Fibroblast of lung (primary cell): Measurements from ENCODE around the gene KCNK17. TPM values are rescaled to one million over a fixed set of nuclear protein-coding genes. Genes with fewer than 3 reads are reported as not detected.

Experiments
- DNase-seq, 2 donors: peaks; one replicate each; pipeline versions ENCODE4 v3.0.0 to v3.0.0-alpha.2; 2010; ENCODE audit warnings: low read depth in 2 of 2
- H2AFZ ChIP-seq: 2 replicates; pipeline ENCODE4 v1.5.1; 2012; ENCODE audit warnings: low read length, control low read depth, inconsistent platforms
- H3K27ac ChIP-seq: 2 replicates; pipeline ENCODE4 v1.5.1; 2011; ENCODE audit warnings: low read length, control low read depth; ENCODE audit not compliant: insufficient read depth
- H3K27me3 ChIP-seq: 2 replicates; pipeline ENCODE4 v1.5.1; 2011; ENCODE audit warnings: mild to moderate bottlenecking, low read length; ENCODE audit not compliant: control insufficient read depth, insufficient read depth
- H3K36me3 ChIP-seq: 2 replicates; pipeline ENCODE4 v1.5.1; 2011; ENCODE audit warnings: low read length; ENCODE audit not compliant: control insufficient read depth, insufficient read depth
- H3K4me1 ChIP-seq: 2 replicates; pipeline ENCODE4 v1.5.1; 2011; ENCODE audit warnings: low read length; ENCODE audit not compliant: control insufficient read depth, insufficient read depth; ENCODE audit errors: extremely low read depth
- H3K4me2 ChIP-seq: 2 replicates; pipeline ENCODE4 v1.5.1; 2011; ENCODE audit warnings: low read length, control low read depth; ENCODE audit not compliant: insufficient read depth; ENCODE audit errors: extremely low read depth
- H3K4me3 ChIP-seq, 4 experiments: fragments of 200-600 bp in 1 of 4; sonication (generic) in 1 of 4; replicated peaks in 1 of 4; 2 replicates each; pipeline ENCODE4 v1.5.1; 2011 to 2016; ENCODE audit warnings: low read length in 4 of 4, low read depth in 3 of 4, mild to moderate bottlenecking in 3 of 4, control low read depth in 2 of 4, inconsistent platforms in 1 of 4, mixed read lengths in 1 of 4; ENCODE audit not compliant: insufficient read depth in 1 of 4; ENCODE audit errors: control extremely low read depth in 1 of 4
- H3K79me2 ChIP-seq: 2 replicates; pipeline ENCODE4 v1.5.1; 2012; ENCODE audit warnings: mild to moderate bottlenecking, low read length, inconsistent platforms; ENCODE audit not compliant: control insufficient read depth, insufficient read depth
- H3K9ac ChIP-seq: 2 replicates; pipeline ENCODE4 v1.5.1; 2011; ENCODE audit warnings: mild to moderate bottlenecking, low read length, control low read depth; ENCODE audit not compliant: insufficient read depth
- H3K9me3 ChIP-seq: 2 replicates; pipeline ENCODE4 v1.5.1; 2012; ENCODE audit warnings: low read depth, low read length; ENCODE audit not compliant: control insufficient read depth, insufficient read depth
- H4K20me1 ChIP-seq: 2 replicates; pipeline ENCODE4 v1.5.1; 2011; ENCODE audit warnings: low read length; ENCODE audit not compliant: control insufficient read depth, insufficient read depth; ENCODE audit errors: extremely low read depth
- CTCF ChIP-seq, 2 donors: IDR thresholded peaks in 1 of 2; conservative IDR thresholded peaks in 1 of 2; 1 replicate in 1 of 2; 2 replicates in 1 of 2; pipeline ENCODE4 v1.5.1; 2011 to 2012; ENCODE audit warnings: low read length in 2 of 2, control low read depth in 1 of 2, inconsistent platforms in 1 of 2, low read depth in 1 of 2, mild to moderate bottlenecking in 1 of 2
- EZH2 ChIP-seq: IDR thresholded peaks from 2 replicates; pipeline ENCODE4 v1.5.1; 2012; ENCODE audit warnings: low read length, control low read depth, mild to moderate bottlenecking; ENCODE audit errors: missing control alignments
- polyA plus RNA-seq, 2 donors: library from polyadenylated mRNA; depleted of rRNA in 1 of 2; stranded (reverse) in 1 of 2; unstranded in 1 of 2; fragments of >200 nt; gene quantifications; 2 replicates each; pipeline ENCODE4 v1.2.1, GENCODE V29; 2011 to 2012; ENCODE audit warnings: missing spikeins in 1 of 2
- total RNA-seq: library from RNA; depleted of rRNA; stranded (reverse); fragments of >200 nt; gene quantifications from 2 replicates; pipeline ENCODE4 v1.2.1, GENCODE V29; 2014

Gene KCNK17
- total and polyA plus RNA-seq, 2 donors (not counting 1 experiment from before 2014, with no cell fraction given) = not detected

- H4K20me1 ChIP-seq = no peaks in the 10 kb centered on the region
- H3K79me2 ChIP-seq = no peaks in the 10 kb centered on the region
These were observed 29.2 kb upstream of the KCNK17 start for GRCh38 chr6:39343396-39343870.

GRCh38 chr6:39342692-39343395, 28.6 kb upstream of the KCNK17 start:
- Histone ChIP-seq H3K27me3 (no peaks in the 10 kb centered on the region), H3K27ac (no peak overlapping the region), H3K4me1 (no peaks in the 10 kb centered on the region), H3K79me2 (no peaks in the 10 kb centered on the region), H2AFZ (no peak overlapping the region), H4K20me1 (no peaks in the 10 kb centered on the region), H3K4me2 (no peak overlapping the region), H3K36me3 (no peaks in the 10 kb centered on the region), H3K4me3 (no peak overlapping the region), H3K9ac (no peak overlapping the region), H3K9me3 (no peaks in the 10 kb centered on the region)
- TF ChIP-seq CTCF (conservative IDR thresholded peaks at IDR 0.05 in 1 of 2, IDR thresholded peaks at IDR 0.05 in 1 of 2; ENCODE audit: low read depth in 1 of 2, low read length in 2 of 2) = no peak
- no peak for TF ChIP-seq EZH2
- peak in 1 of 2 donors; percentile 4 for DNase-seq

More at GRCh38 chr6:39343396-39343870, 29.2 kb upstream of the KCNK17 start:
- TF ChIP-seq CTCF (conservative IDR thresholded peaks at IDR 0.05 in 1 of 2, IDR thresholded peaks at IDR 0.05 in 1 of 2; ENCODE audit: low read depth in 1 of 2, low read length in 2 of 2) (no peak), EZH2 (no peak)
- no peak overlapping the region for H3K27ac ChIP-seq
- no peaks in the 10 kb centered on the region for H3K4me1 ChIP-seq
- DNase-seq = no peak
- H3K36me3 ChIP-seq = no peaks in the 10 kb centered on the region
- H3K4me2 ChIP-seq = no peak overlapping the region
- no peaks in the 10 kb centered on the region for H3K9me3 ChIP-seq
- no peak overlapping the region for H3K4me3 ChIP-seq
- no peak overlapping the region for H2AFZ ChIP-seq
- no peak overlapping the region for H3K9ac ChIP-seq
- no peaks in the 10 kb centered on the region for H3K27me3 ChIP-seq

- Histone ChIP-seq H3K9ac (no peak overlapping the region), H3K27ac (no peak overlapping the region), H4K20me1 (no peaks in the 10 kb centered on the region), H3K4me1 (no peaks in the 10 kb centered on the region), H3K79me2 (no peaks in the 10 kb centered on the region), H2AFZ (no peak overlapping the region), H3K36me3 (no peaks in the 10 kb centered on the region), H3K9me3 (no peaks in the 10 kb centered on the region), H3K27me3 (no peaks in the 10 kb centered on the region), H3K4me3 (no peak overlapping the region), H3K4me2 (no peak overlapping the region)
- TF ChIP-seq CTCF (conservative IDR thresholded peaks at IDR 0.05 in 1 of 2, IDR thresholded peaks at IDR 0.05 in 1 of 2; ENCODE audit: low read depth in 1 of 2, low read length in 2 of 2) (no peak), EZH2 (no peak)
- no peak for DNase-seq
These were observed 27.7 kb upstream of the KCNK17 start for GRCh38 chr6:39341937-39342336.
